Measurements from ENCODE around the gene C11orf24. TPM values are rescaled to one million over a fixed set of nuclear protein-coding genes. Genes with fewer than 3 reads are reported as not detected.

C11orf24 gene
- total and polyA plus RNA-seq, 2 of the 4 experiments (the other 2 are of a cell fraction) = 42.5 to 135 TPM

DNA sequence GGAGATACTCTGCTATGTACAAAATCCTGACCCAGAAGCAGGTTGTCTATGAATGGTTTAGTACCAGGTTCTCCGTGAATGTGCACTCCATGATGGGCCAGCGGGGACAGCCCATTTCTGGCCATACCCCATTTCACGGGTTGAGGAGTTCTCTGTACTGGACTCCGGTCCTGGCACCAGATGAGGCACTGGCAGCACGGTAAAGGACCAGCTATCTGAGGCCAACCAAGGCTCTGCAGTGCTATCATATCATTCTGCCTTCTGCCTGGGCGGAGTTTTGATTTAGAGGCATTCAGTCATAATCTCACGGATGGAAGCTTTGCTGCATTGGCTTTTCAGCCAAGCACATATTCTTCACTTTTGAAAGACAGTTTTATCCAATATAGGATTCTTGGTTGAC lies 40.2 kb downstream of the C11orf24 start:
- Histone ChIP-seq H3K18ac (ENCODE audit: low read depth, low read length) (no peak overlapping the region), H3K14ac (replicated peaks; ENCODE audit: low read depth, low read length) (no peak overlapping the region), H2AFZ (replicated peaks; ENCODE audit: low read length, poor library complexity) (no peak overlapping the region), H3K27me3 (ENCODE audit: control insufficient read depth, insufficient read depth, low read length) (peaks cover 13% of the 10 kb centered on the region), H3K9me1 (ENCODE audit: insufficient read depth, low read length) (no peaks in the 10 kb centered on the region), H3K4me1 (ENCODE audit: control insufficient read depth, insufficient read depth, low read length) (no peaks in the 10 kb centered on the region), H3K9me3 (ENCODE audit: control insufficient read depth, insufficient read depth, low read length) (peaks cover 5% of the 10 kb centered on the region; the same call in 1 of the 2 replicates), H4K91ac (ENCODE audit: insufficient read depth, low read depth, low read length) (no peak overlapping the region), H3K79me1 (ENCODE audit: low read depth in 1 of 2, low read length in 2 of 2) (no peaks in the 10 kb centered on the region), H3K23ac (ENCODE audit: low read depth, low read length) (no peak overlapping the region), H4K8ac (ENCODE audit: low read depth in 2 of 2, low read length in 2 of 2) (no peak overlapping the region), H3K56ac (ENCODE audit: extremely low read depth, insufficient read depth, low read length) (no peak overlapping the region), H3K27ac (ENCODE audit: insufficient read depth, low read length) (no peak overlapping the region), H2AK9ac (replicated peaks; ENCODE audit: low read depth, low read length, poor library complexity) (no peak overlapping the region), H3K36me3 (ENCODE audit: control insufficient read depth, insufficient read depth, low read length) (no peaks in the 10 kb centered on the region), H3K4me2 (ENCODE audit: low read depth, low read length) (no peak overlapping the region), H4K20me1 (ENCODE audit: insufficient read depth, low read length) (no peaks in the 10 kb centered on the region), H2BK15ac (ENCODE audit: low read depth, low read length) (no peak overlapping the region), H4K5ac (ENCODE audit: low read depth, low read length) (no peak overlapping the region), H3K4me3 (ENCODE audit: insufficient read depth, low read depth, low read length) (no peak overlapping the region), H3K9ac (ENCODE audit: low read depth, low read length) (no peak overlapping the region), H2BK20ac (ENCODE audit: low read depth, low read length) (no peak overlapping the region), H2BK5ac (ENCODE audit: low read depth, low read length, poor library complexity, severe bottlenecking) (no peak overlapping the region), H3K4ac (ENCODE audit: low read depth, low read length) (no peak overlapping the region), H2AK5ac (ENCODE audit: low read depth, low read length) (no peak overlapping the region), H2BK120ac (ENCODE audit: low read depth, low read length) (no peak overlapping the region)
- no peak for TF ChIP-seq MAFK (IDR thresholded peaks at IDR 0.05; ENCODE audit: low read depth, low read length)
- TF ChIP-seq, protein P1, sequence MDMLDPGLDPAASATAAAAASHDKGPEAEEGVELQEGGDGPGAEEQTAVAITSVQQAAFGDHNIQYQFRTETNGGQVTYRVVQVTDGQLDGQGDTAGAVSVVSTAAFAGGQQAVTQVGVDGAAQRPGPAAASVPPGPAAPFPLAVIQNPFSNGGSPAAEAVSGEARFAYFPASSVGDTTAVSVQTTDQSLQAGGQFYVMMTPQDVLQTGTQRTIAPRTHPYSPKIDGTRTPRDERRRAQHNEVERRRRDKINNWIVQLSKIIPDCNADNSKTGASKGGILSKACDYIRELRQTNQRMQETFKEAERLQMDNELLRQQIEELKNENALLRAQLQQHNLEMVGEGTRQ (IDR thresholded peaks at IDR 0.05; ENCODE audit: low read depth, low read length) = no peak
- no peak for TF ChIP-seq RAD21 (IDR thresholded peaks at IDR 0.05; ENCODE audit: low read length)
- TF ChIP-seq, protein P2, sequence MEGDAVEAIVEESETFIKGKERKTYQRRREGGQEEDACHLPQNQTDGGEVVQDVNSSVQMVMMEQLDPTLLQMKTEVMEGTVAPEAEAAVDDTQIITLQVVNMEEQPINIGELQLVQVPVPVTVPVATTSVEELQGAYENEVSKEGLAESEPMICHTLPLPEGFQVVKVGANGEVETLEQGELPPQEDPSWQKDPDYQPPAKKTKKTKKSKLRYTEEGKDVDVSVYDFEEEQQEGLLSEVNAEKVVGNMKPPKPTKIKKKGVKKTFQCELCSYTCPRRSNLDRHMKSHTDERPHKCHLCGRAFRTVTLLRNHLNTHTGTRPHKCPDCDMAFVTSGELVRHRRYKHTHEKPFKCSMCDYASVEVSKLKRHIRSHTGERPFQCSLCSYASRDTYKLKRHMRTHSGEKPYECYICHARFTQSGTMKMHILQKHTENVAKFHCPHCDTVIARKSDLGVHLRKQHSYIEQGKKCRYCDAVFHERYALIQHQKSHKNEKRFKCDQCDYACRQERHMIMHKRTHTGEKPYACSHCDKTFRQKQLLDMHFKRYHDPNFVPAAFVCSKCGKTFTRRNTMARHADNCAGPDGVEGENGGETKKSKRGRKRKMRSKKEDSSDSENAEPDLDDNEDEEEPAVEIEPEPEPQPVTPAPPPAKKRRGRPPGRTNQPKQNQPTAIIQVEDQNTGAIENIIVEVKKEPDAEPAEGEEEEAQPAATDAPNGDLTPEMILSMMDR (conservative IDR thresholded peaks at IDR 0.05; ENCODE audit: low read depth, low read length) = no peak
- TF ChIP-seq, protein P3, sequence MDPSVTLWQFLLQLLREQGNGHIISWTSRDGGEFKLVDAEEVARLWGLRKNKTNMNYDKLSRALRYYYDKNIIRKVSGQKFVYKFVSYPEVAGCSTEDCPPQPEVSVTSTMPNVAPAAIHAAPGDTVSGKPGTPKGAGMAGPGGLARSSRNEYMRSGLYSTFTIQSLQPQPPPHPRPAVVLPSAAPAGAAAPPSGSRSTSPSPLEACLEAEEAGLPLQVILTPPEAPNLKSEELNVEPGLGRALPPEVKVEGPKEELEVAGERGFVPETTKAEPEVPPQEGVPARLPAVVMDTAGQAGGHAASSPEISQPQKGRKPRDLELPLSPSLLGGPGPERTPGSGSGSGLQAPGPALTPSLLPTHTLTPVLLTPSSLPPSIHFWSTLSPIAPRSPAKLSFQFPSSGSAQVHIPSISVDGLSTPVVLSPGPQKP (IDR thresholded peaks at IDR 0.05; ENCODE audit: borderline replicate concordance, low read depth, low read length) = no peak
- TF ChIP-seq BHLHE40 (IDR thresholded peaks at IDR 0.05; ENCODE audit: low read depth, low read length) = no peak
- no peak for TF ChIP-seq CEBPB (IDR thresholded peaks at IDR 0.05; ENCODE audit: low read depth, low read length)
- TF ChIP-seq NFE2L2 (IDR thresholded peaks at IDR 0.05; ENCODE audit: low read depth, low read length) = no peak
- TF ChIP-seq POLR2A (IDR thresholded peaks at IDR 0.05; ENCODE audit: low read depth, low read length) = no peak
- no peak for TF ChIP-seq SMC3 (IDR thresholded peaks at IDR 0.05; ENCODE audit: low read depth, low read length)
- TF ChIP-seq RCOR1 (IDR thresholded peaks at IDR 0.05; ENCODE audit: insufficient replicate concordance, low read length) = no peak
- no peak for TF ChIP-seq CHD1 (IDR thresholded peaks at IDR 0.05; ENCODE audit: low read depth, low read length)
- TF ChIP-seq MAZ (IDR thresholded peaks at IDR 0.05; ENCODE audit: borderline replicate concordance, low read depth, low read length) = no peak
- no peak for TF ChIP-seq FOS (IDR thresholded peaks at IDR 0.05; ENCODE audit: low read depth, low read length)
- TF ChIP-seq RFX5 (IDR thresholded peaks at IDR 0.05; ENCODE audit: low read depth, low read length) = no peak
- no TSS peak for BruUV-seq (replicated peaks)
- 100% methylated on average over 2 of the region's 7 CpGs; no CpG with 5 or more reads in 1 of the 2 experiments for WGBS, 2 experiments (ENCODE audit: extremely low coverage in 2 of 2, insufficient read length in 1 of 2)
- ChIA-PET POLR2A (ENCODE audit: unreplicated experiment) (no interaction called here), CTCF (no interaction called here)
- intact Hi-C loops (cut with micrococcal nuclease) (no loop called here), in situ Hi-C loops (cut with MboI; ENCODE audit: low sequenced_read_pairs) (no loop called here), dilution Hi-C loops (cut with HindIII; ENCODE audit: low sequenced_read_pairs, unreplicated experiment) (no loop called here)
- no peak for DNase-seq
- no peak for ATAC-seq (ENCODE audit: low read depth)
